Peyer's patch (tissue), 4 donors: ENCODE measurements around the gene TARM1. TPM values are rescaled to one million over a fixed set of nuclear protein-coding genes. Genes with fewer than 3 reads are reported as not detected.

ENCODE experiments used
- DNase-seq, 3 donors: peaks; one replicate each; pipeline ENCODE4 v3.0.0-alpha.2; 2017 to 2019
- H3K27ac ChIP-seq, 4 donors: fragments of 200-600 bp; sonication (generic); one replicate each; pipeline ENCODE4 v1.5.1; 2016 to 2019
- H3K27me3 ChIP-seq, 2 donors: fragments of 200-600 bp; sonication (generic); one replicate each; pipeline ENCODE4 v1.5.1; 2019
- H3K36me3 ChIP-seq, 3 donors: fragments of 200-600 bp; sonication (generic); one replicate each; pipeline ENCODE4 v1.5.1; 2016 to 2019
- H3K4me1 ChIP-seq, 4 donors: fragments of 200-600 bp; sonication (generic); one replicate each; pipeline ENCODE4 v1.5.1; 2016 to 2019
- H3K4me3 ChIP-seq, 4 donors: fragments of 200-600 bp; sonication (generic); 1 replicate in 3 of 4; 2 replicates in 1 of 4; pipeline ENCODE4 v1.5.1; 2016 to 2019; ENCODE audit warnings: mild to moderate bottlenecking in 1 of 4
- H3K9me3 ChIP-seq, 4 donors: fragments of 200-600 bp; sonication (generic); one replicate each; pipeline ENCODE4 v1.5.1; 2016 to 2019; ENCODE audit warnings: mild to moderate bottlenecking in 1 of 4
- CTCF ChIP-seq, 6 experiments: fragments of 450-650 bp in 4 of 6; fragments of 200-600 bp in 2 of 6; sonication (generic) in 1 of 6; IDR thresholded peaks; one replicate each; pipeline ENCODE4 v1.5.1; 2017 to 2019; ENCODE audit warnings: antibody characterized with exemption in 6 of 6, mild to moderate bottlenecking in 3 of 6, moderate library complexity in 1 of 6
- POLR2A ChIP-seq, 2 donors: fragments of 450-650 bp; IDR thresholded peaks; one replicate each; pipeline ENCODE4 v1.5.1; 2017; ENCODE audit warnings: antibody characterized with exemption in 2 of 2, mild to moderate bottlenecking in 2 of 2, moderate library complexity in 2 of 2
- total RNA-seq, 4 donors: library from RNA; depleted of rRNA; stranded (reverse); fragments of >200 nt; gene quantifications; one replicate each; pipeline ENCODE4 v1.1.0, GENCODE V29; 2016

TARM1 gene
- total RNA-seq, 4 donors from 2014 or later = not detected

GRCh38 chr19:54125713-54126112 is 44.5 kb upstream of the TARM1 start:
- H3K27me3 ChIP-seq = no peaks in the 10 kb centered on the region
- no peak overlapping the region for H3K27ac ChIP-seq
- H3K4me3 ChIP-seq = no peak overlapping the region
- no peak for DNase-seq
- no peak for TF ChIP-seq CTCF (IDR thresholded peaks at IDR 0.05)
- no peak for TF ChIP-seq POLR2A (IDR thresholded peaks at IDR 0.05)
- peaks cover 0 to 89% (median 0%) of the 10 kb centered on the region in 3 donors for H3K36me3 ChIP-seq
- no peaks in the 10 kb centered on the region for H3K4me1 ChIP-seq
- no peaks in the 10 kb centered on the region for H3K9me3 ChIP-seq

GRCh38 chr19:54124393-54124792 is 43.2 kb upstream of the TARM1 start:
- TF ChIP-seq POLR2A (IDR thresholded peaks at IDR 0.05) (no peak), CTCF (IDR thresholded peaks at IDR 0.05) (no peak)
- no peak overlapping the region for H3K27ac ChIP-seq
- H3K4me3 ChIP-seq = no peak overlapping the region
- no peaks in the 10 kb centered on the region for H3K4me1 ChIP-seq
- H3K9me3 ChIP-seq = no peaks in the 10 kb centered on the region
- no peak for DNase-seq
- peaks cover 0 to 97% (median 0%) of the 10 kb centered on the region in 3 donors for H3K36me3 ChIP-seq
- no peaks in the 10 kb centered on the region for H3K27me3 ChIP-seq

GRCh38 chr19:54123682-54124081 is 42.5 kb upstream of the TARM1 start:
- H3K27me3 ChIP-seq = no peaks in the 10 kb centered on the region
- no peaks in the 10 kb centered on the region for H3K4me1 ChIP-seq
- no peaks in the 10 kb centered on the region for H3K9me3 ChIP-seq
- TF ChIP-seq CTCF (IDR thresholded peaks at IDR 0.05) (no peak), POLR2A (IDR thresholded peaks at IDR 0.05) (no peak)
- no peak overlapping the region for H3K4me3 ChIP-seq
- no peak overlapping the region for H3K27ac ChIP-seq
- no peak for DNase-seq
- H3K36me3 ChIP-seq = peaks cover 0 to 97% (median 0%) of the 10 kb centered on the region in 3 donors

- TF ChIP-seq CTCF (IDR thresholded peaks at IDR 0.05) (no peak), POLR2A (IDR thresholded peaks at IDR 0.05) (no peak)
These were observed 40.1 kb upstream of the TARM1 start for GRCh38 chr19:54121259-54121658.

GRCh38 chr19:54115109-54116063 is 34.2 kb upstream of the TARM1 start, which contains the start of the genes PRPF31 and TFPT:
Gene PRPF31 (plus strand): TSS chr19:54115754. CDS start chr19:54118279, 2,525 bp downstream.
Gene TFPT (minus strand): TSS chr19:54115657. CDS start chr19:54115269, 388 bp downstream.
- Histone ChIP-seq H3K36me3 (peaks cover 0 to 37% (median 0%) of the 10 kb centered on the region in 3 donors), H3K27me3 (no peaks in the 10 kb centered on the region), H3K27ac (peak within 1 kb of the TSS; percentile 76 to 91 (median 86)), H3K4me1 (peaks cover 0 to 31% (median 14%) of the 10 kb centered on the region in 4 donors), H3K9me3 (no peaks in the 10 kb centered on the region), H3K4me3 (peak within 1 kb of the TSS; percentile 64 to 81 (median 72))
- peak; percentile 95 to 99 (median 99) for DNase-seq
- TF ChIP-seq POLR2A (IDR thresholded peaks at IDR 0.05) = peak; percentile 50 to 55
- no peak for TF ChIP-seq CTCF (IDR thresholded peaks at IDR 0.05)

More at GRCh38 chr19:54121259-54121658, 40.1 kb upstream of the TARM1 start:
- no peaks in the 10 kb centered on the region for H3K9me3 ChIP-seq
- peaks cover 0 to 11% (median 3%) of the 10 kb centered on the region in 4 donors for H3K4me1 ChIP-seq
- DNase-seq = peak in 2 of 3 donors; percentile 62 to 75
- H3K4me3 ChIP-seq = no peak overlapping the region
- peaks cover 0 to 79% (median 0%) of the 10 kb centered on the region in 3 donors for H3K36me3 ChIP-seq
- no peaks in the 10 kb centered on the region for H3K27me3 ChIP-seq
- no peak overlapping the region for H3K27ac ChIP-seq
